Mesenchymal stem cell (in vitro differentiated cells and primary cell): ENCODE data around the gene PARD6B.

Source experiments
- DNase-seq: peaks from one replicate; pipeline ENCODE4 v3.0.0-alpha.2; 2013
- H2AFZ ChIP-seq: one replicate; pipeline ENCODE4 v1.6.1; 2013; ENCODE audit warnings: low read depth, mild to moderate bottlenecking, control low read depth, inconsistent platforms, low read length, moderate library complexity
- H2AK5ac ChIP-seq: 2 replicates; pipeline ENCODE4 v1.6.1; 2013; ENCODE audit warnings: low read length, moderate library complexity, mild to moderate bottlenecking, inconsistent platforms; ENCODE audit not compliant: severe bottlenecking
- H2BK120ac ChIP-seq: one replicate; pipeline ENCODE4 v1.6.1; 2013; ENCODE audit warnings: low read depth, mild to moderate bottlenecking, inconsistent platforms, low read length, moderate library complexity
- H2BK12ac ChIP-seq, 2 experiments: one replicate each; pipeline ENCODE4 v1.6.1; 2013; ENCODE audit warnings: inconsistent platforms in 2 of 2, low read length in 2 of 2, mild to moderate bottlenecking in 2 of 2, moderate library complexity in 2 of 2, control low read depth in 1 of 2
- H2BK15ac ChIP-seq: one replicate; pipeline ENCODE4 v1.6.1; 2013; ENCODE audit warnings: mild to moderate bottlenecking, low read depth, inconsistent platforms; ENCODE audit not compliant: poor library complexity, severe bottlenecking
- H2BK5ac ChIP-seq: 2 replicates; pipeline ENCODE4 v1.6.1; 2013; ENCODE audit warnings: low read depth, mild to moderate bottlenecking, low read length, control low read depth, inconsistent platforms; ENCODE audit not compliant: poor library complexity, severe bottlenecking
- H3K14ac ChIP-seq, 2 experiments: one replicate each; pipeline ENCODE4 v1.6.1; 2013; ENCODE audit warnings: inconsistent platforms in 2 of 2, low read length in 2 of 2, control low read depth in 1 of 2, mild to moderate bottlenecking in 1 of 2, moderate library complexity in 1 of 2
- H3K18ac ChIP-seq, 2 experiments: one replicate each; pipeline ENCODE4 v1.6.1; 2013; ENCODE audit warnings: inconsistent platforms in 2 of 2, low read length in 2 of 2, control low read depth in 1 of 2, low read depth in 1 of 2, mild to moderate bottlenecking in 1 of 2
- H3K23ac ChIP-seq, 2 experiments: one replicate each; pipeline ENCODE4 v1.6.1; 2013; ENCODE audit warnings: inconsistent platforms in 2 of 2, low read length in 2 of 2, mild to moderate bottlenecking in 2 of 2, moderate library complexity in 2 of 2, control low read depth in 1 of 2
- H3K27ac ChIP-seq: 2 replicates; pipeline ENCODE4 v1.5.1; 2013; ENCODE audit warnings: mild to moderate bottlenecking, moderate library complexity, low read length, control low read depth, inconsistent platforms; ENCODE audit not compliant: poor library complexity, severe bottlenecking
- H3K27me3 ChIP-seq, 2 experiments: 2 replicates each; pipeline versions ENCODE4 v1.6.1 to v1.7.0; 2013; ENCODE audit warnings: low read length in 2 of 2, mild to moderate bottlenecking in 2 of 2, moderate library complexity in 2 of 2, control low read depth in 1 of 2, inconsistent platforms in 1 of 2; ENCODE audit not compliant: control insufficient read depth in 1 of 2, insufficient read depth in 1 of 2
- H3K36me3 ChIP-seq, 2 experiments: 2 replicates each; pipeline versions ENCODE4 v1.6.1 to v1.7.0; 2013; ENCODE audit warnings: low read length in 2 of 2, control low read depth in 1 of 2, inconsistent platforms in 1 of 2, low read depth in 1 of 2, mild to moderate bottlenecking in 1 of 2; ENCODE audit not compliant: insufficient read depth in 2 of 2, control insufficient read depth in 1 of 2
- H3K4ac ChIP-seq, 2 experiments: one replicate each; pipeline ENCODE4 v1.6.1; 2013; ENCODE audit warnings: inconsistent platforms in 2 of 2, low read length in 2 of 2, mild to moderate bottlenecking in 2 of 2, moderate library complexity in 2 of 2, control low read depth in 1 of 2, low read depth in 1 of 2
- H3K4me1 ChIP-seq: 2 replicates; pipeline ENCODE4 v1.6.1; 2013; ENCODE audit warnings: low read depth, low read length, control low read depth; ENCODE audit not compliant: control insufficient read depth, insufficient read depth
- H3K4me2 ChIP-seq: 2 replicates; pipeline ENCODE4 v1.6.1; 2013; ENCODE audit warnings: low read length, mild to moderate bottlenecking, inconsistent platforms; ENCODE audit not compliant: poor library complexity, severe bottlenecking
- H3K4me3 ChIP-seq, 2 experiments: 2 replicates each; pipeline versions ENCODE4 v1.5.1 to v1.7.0; 2013; ENCODE audit warnings: low read length in 2 of 2, mild to moderate bottlenecking in 2 of 2, control low read depth in 1 of 2, low read depth in 1 of 2; ENCODE audit not compliant: insufficient read depth in 1 of 2
- H3K79me1 ChIP-seq: replicated peaks from 2 replicates; pipeline ENCODE4 v1.6.1; 2013; ENCODE audit warnings: mild to moderate bottlenecking, control low read depth, low read length, inconsistent platforms; ENCODE audit not compliant: poor library complexity, severe bottlenecking
- H3K9ac ChIP-seq: 2 replicates; pipeline ENCODE4 v1.7.0; 2013; ENCODE audit warnings: mild to moderate bottlenecking, low read length, moderate library complexity
- H3K9me3 ChIP-seq: 2 replicates; pipeline ENCODE4 v1.7.0; 2013; ENCODE audit warnings: mild to moderate bottlenecking, low read length; ENCODE audit not compliant: control insufficient read depth
- H4K8ac ChIP-seq: one replicate; pipeline ENCODE4 v1.6.1; 2013; ENCODE audit warnings: inconsistent platforms, mild to moderate bottlenecking, low read length, moderate library complexity
- H4K91ac ChIP-seq: one replicate; pipeline ENCODE4 v1.6.1; 2013; ENCODE audit warnings: mild to moderate bottlenecking, low read length, inconsistent platforms
- WGBS: methylation state at CpG from one replicate; pipeline ENCODE4 v1.1.7; 2013; ENCODE audit warnings: mixed read lengths; 5-methylcytosine and 5-hydroxymethylcytosine counted together

Gene PARD6B

GRCh38 chr20:50719328-50719727 is 12.1 kb upstream of the PARD6B start:
- Histone ChIP-seq H3K36me3 (no peaks in the 10 kb centered on the region), H3K23ac (no peak overlapping the region)
- WGBS, result 97% methylated on average over 4 of the region's 4 CpGs

GRCh38 chr20:50720026-50720425 is 11.4 kb upstream of the PARD6B start:
- no peaks in the 10 kb centered on the region for H3K79me1 ChIP-seq
- H3K4me3 ChIP-seq, result no peak overlapping the region
- no peak overlapping the region for H3K4ac ChIP-seq
- no peak overlapping the region for H4K8ac ChIP-seq
- H3K9me3 ChIP-seq, result no peaks in the 10 kb centered on the region
- peaks cover 14% of the 10 kb centered on the region for H3K4me1 ChIP-seq
- no peak overlapping the region for H4K91ac ChIP-seq
- peak overlapping the region; percentile 20 for H2AK5ac ChIP-seq
- H3K27me3 ChIP-seq, result no peaks in the 10 kb centered on the region
- H3K18ac ChIP-seq, result no peak overlapping the region
- H2AFZ ChIP-seq, result no peak overlapping the region
- H3K14ac ChIP-seq, result no peak overlapping the region
- no peak for DNase-seq
- no peak overlapping the region for H2BK5ac ChIP-seq
- no peak overlapping the region for H2BK15ac ChIP-seq
- 92% methylated on average over 4 of the region's 5 CpGs for WGBS
- H3K36me3 ChIP-seq, result no peaks in the 10 kb centered on the region
- H2BK12ac ChIP-seq, result no peak overlapping the region
- no peak overlapping the region for H3K4me2 ChIP-seq
- H3K23ac ChIP-seq, result no peak overlapping the region
- no peak overlapping the region for H3K9ac ChIP-seq
- no peak overlapping the region for H3K27ac ChIP-seq
- no peak overlapping the region for H2BK120ac ChIP-seq

More at GRCh38 chr20:50719328-50719727, 12.1 kb upstream of the PARD6B start:
- Histone ChIP-seq H3K18ac (no peak overlapping the region), H3K27ac (no peak overlapping the region), H2BK120ac (no peak overlapping the region), H3K9ac (no peak overlapping the region), H3K9me3 (no peaks in the 10 kb centered on the region), H3K4me1 (peaks cover 12% of the 10 kb centered on the region), H2BK5ac (no peak overlapping the region), H3K79me1 (no peaks in the 10 kb centered on the region), H4K8ac (no peak overlapping the region), H3K27me3 (no peaks in the 10 kb centered on the region), H3K4me3 (no peak overlapping the region), H3K14ac (no peak overlapping the region), H2BK12ac (no peak overlapping the region), H4K91ac (no peak overlapping the region), H3K4me2 (no peak overlapping the region), H2AK5ac (no peak overlapping the region), H2AFZ (no peak overlapping the region), H3K4ac (no peak overlapping the region), H2BK15ac (no peak overlapping the region)
- DNase-seq, result no peak

- H2BK12ac ChIP-seq, result no peak overlapping the region
- H4K8ac ChIP-seq, result no peak overlapping the region
- H2AFZ ChIP-seq, result no peak overlapping the region
- no peak overlapping the region for H2AK5ac ChIP-seq
- H3K14ac ChIP-seq, result no peak overlapping the region
- H3K9me3 ChIP-seq, result no peaks in the 10 kb centered on the region
- H3K4me1 ChIP-seq, result peaks cover 17% of the 10 kb centered on the region
- no peaks in the 10 kb centered on the region for H3K27me3 ChIP-seq
- H3K4me3 ChIP-seq, result no peak overlapping the region
- no peaks in the 10 kb centered on the region for H3K79me1 ChIP-seq
- H3K23ac ChIP-seq, result no peak overlapping the region
- no peak for DNase-seq
- H2BK120ac ChIP-seq, result no peak overlapping the region
- H4K91ac ChIP-seq, result no peak overlapping the region
- no peak overlapping the region for H3K4me2 ChIP-seq
- no peak overlapping the region for H3K18ac ChIP-seq
- H3K9ac ChIP-seq, result no peak overlapping the region
- H2BK5ac ChIP-seq, result no peak overlapping the region
- H3K4ac ChIP-seq, result no peak overlapping the region
- H3K27ac ChIP-seq, result no peak overlapping the region
- H2BK15ac ChIP-seq, result no peak overlapping the region
- no peaks in the 10 kb centered on the region for H3K36me3 ChIP-seq
Observed at GRCh38 chr20:50720582-50720981, 10.8 kb upstream of the PARD6B start.

- Histone ChIP-seq H2BK5ac (peak overlapping the region; percentile 35), H3K36me3 (no peaks in the 10 kb centered on the region)
Observed at GRCh38 chr20:50721881-50722281, 9.5 kb upstream of the PARD6B start.

More at GRCh38 chr20:50721881-50722281, 9.5 kb upstream of the PARD6B start:
- Histone ChIP-seq H3K14ac (peak overlapping the region in 1 of 2 experiments; percentile 26), H4K91ac (peak overlapping the region; percentile 59), H3K23ac (no peak overlapping the region), H3K9me3 (no peaks in the 10 kb centered on the region), H3K4me2 (no peak overlapping the region), H3K18ac (peak overlapping the region; percentile 33 to 67), H3K27me3 (no peaks in the 10 kb centered on the region), H3K27ac (no peak overlapping the region), H3K79me1 (no peaks in the 10 kb centered on the region), H3K4me1 (peaks cover 26% of the 10 kb centered on the region), H2AFZ (peak overlapping the region; percentile 36), H3K4me3 (no peak overlapping the region), H2BK12ac (peak overlapping the region; percentile 65 to 86), H3K4ac (no peak overlapping the region), H2BK15ac (no peak overlapping the region), H4K8ac (peak overlapping the region; percentile 7), H2BK120ac (no peak overlapping the region), H3K9ac (peak overlapping the region; percentile 16), H2AK5ac (peak overlapping the region; percentile 79)
- WGBS, result 73% methylated on average over 9 of the region's 9 CpGs
- DNase-seq, result no peak
